GM12873 (cell line): Measurements from ENCODE around the gene MCM9.

Experiments
- CTCF ChIP-seq: IDR thresholded peaks from 2 replicates; pipeline ENCODE4 v1.5.1; 2012; ENCODE audit warnings: low read depth, mild to moderate bottlenecking, moderate library complexity, low read length, control low read depth; ENCODE audit not compliant: insufficient read depth; ENCODE audit errors: missing control alignments

MCM9 gene

DNA sequence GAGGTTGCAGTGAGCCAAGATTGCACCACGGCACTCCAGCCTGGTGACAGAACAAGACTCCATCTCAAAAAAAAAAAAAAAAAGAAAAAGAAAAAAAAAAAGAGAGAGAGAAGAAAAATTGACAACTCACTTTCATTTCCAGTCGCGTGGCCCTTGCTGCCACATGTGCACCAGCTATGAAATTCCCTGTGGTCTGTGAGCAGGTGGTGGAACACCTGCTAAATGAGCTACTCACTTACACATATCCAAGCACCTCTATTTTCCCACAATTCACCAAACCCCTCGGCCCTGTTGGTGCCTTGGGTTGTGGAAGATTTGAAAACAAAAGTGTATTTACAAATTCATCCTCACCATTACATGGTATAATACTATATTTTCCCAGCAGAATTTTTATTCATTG, 146.3 kb downstream of the MCM9 start:
- TF ChIP-seq CTCF: no peak

DNA sequence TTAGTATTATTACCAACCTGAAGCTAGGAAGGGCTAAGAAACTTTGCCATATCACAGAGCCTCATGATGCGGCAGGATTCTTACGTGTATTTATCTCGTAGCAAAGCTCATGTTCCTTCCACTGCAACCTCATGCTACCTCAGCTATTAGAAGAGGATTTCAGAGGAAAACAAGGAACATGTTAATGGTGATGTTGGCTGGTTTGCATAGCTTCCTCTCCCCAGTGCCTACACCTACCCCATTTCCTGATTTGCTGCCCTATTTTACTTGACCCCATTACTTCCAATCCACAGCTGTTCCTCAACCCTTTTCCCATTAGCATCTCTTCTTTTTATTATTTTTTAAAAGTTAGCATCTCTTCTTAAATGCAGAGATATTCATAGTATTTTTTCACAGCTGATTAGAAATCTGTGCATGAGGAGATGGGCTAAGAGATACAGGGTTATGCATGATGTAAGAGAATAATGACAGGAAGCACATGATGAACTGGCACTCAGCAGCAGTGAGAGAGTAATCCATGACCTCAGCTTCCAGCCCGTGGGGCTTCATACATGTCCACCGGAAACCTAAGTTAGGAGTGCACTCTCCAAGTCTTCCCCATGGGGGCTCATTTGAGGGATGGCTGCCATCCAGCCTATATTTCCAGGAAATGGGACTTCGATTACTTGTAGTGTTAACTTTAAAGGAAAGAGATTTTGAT, 147.1 kb downstream of the MCM9 start:
- TF ChIP-seq CTCF: no peak

- TF ChIP-seq CTCF: no peak
Measured at GRCh38 chr6:118786596-118787453, 148.1 kb downstream of the MCM9 start.

DNA sequence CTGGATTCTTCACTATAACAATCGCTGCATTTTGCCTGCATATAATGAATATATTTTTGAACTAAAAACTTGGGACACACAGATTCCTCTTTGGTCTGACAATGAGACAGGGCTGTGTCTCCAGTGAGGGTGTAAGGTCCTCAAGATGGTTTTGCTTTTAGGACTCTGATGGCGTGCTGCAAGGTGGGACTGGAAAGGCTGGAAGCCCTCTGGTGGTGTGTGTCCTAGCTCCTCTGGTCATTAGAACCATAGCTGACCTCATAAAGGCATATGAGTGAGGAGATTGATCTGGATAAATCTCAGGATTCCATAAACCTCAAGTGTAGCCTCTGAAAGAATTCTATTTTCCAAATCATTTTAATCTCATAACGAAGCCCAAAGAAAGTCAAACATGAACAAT, 149.4 kb downstream of the MCM9 start:
- TF ChIP-seq CTCF: no peak

GRCh38 chr6:118784641-118785164, 150.3 kb downstream of the MCM9 start:
- no peak for TF ChIP-seq CTCF

DNA sequence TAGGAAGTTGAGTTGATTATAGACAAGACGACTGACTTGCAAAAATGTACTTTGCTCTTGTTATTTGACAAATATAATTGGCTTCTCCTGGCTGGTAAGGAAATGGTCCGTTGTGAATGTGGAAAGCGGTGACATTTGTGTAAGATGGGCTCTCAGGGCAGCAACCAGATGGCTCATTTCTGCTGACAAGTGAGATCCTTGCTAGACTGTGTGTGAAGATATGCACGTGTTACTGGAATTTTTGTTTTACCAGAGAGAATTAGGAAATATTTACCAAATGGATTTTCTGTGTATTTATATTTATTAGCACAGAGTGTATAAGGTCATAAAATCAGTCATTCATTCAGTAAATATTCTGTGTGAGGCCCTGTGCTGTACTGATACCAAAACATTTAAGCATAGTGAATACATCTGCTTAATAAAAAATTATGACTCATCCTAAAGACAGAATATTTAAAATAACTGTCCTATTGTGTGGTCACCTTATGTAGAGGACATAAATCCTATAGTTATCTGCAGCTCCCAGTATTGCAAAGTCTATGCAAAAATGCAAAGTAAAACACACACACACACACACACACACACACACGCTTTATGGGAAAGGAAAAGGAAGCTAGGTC, 150.9 kb downstream of the MCM9 start:
- TF ChIP-seq CTCF: no peak

DNA sequence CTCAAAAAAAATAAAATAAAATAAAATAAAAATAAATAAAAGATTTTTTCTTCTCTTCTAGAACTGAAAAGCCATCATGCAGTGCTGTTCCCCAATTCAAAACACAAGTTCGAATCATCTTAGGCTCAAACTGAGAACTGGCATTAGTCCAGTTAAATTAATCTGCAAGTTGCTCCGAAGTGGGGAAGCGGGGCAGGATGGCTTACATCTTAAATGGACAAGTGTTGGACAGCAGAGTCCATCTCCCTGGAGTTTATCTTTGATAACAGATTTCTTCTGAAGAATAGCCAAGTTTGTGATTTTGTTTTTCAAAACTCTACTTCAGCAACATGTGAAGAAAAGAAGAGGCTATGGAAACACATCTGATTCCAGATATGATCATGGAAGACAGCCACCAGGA, 152.3 kb downstream of the MCM9 start:
- no peak for TF ChIP-seq CTCF
